NCI-H2029 treated with DMSO at 0.1 percent for 48 hours (cell line): Measurements from ENCODE around the gene KDM6B.

Source experiments
- DNase-seq: peaks from one replicate; lab custom pipeline; 2025; lab: John Stamatoyannopoulos, UW

KDM6B gene

DNA sequence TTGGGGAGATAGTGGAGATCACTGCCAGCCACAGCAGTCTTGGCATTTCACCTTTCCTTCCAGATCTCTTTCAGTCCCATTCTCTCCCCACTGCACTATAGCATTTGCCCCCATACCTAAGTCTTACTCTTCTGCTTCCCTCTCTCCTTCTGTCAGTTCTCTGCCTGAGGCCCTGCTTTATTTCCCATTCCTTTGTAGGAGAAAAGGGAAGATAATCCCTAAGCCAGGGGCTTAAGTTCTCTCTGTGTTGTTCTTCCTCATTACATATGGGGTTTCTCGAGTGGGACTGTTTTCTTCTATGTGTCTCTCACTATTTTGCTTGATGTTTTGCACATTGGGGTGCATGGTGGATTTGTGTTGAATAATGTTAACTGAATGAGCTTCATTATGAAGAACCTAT is 6.4 kb downstream of the KDM6B start:
- no peak for DNase-seq

DNA sequence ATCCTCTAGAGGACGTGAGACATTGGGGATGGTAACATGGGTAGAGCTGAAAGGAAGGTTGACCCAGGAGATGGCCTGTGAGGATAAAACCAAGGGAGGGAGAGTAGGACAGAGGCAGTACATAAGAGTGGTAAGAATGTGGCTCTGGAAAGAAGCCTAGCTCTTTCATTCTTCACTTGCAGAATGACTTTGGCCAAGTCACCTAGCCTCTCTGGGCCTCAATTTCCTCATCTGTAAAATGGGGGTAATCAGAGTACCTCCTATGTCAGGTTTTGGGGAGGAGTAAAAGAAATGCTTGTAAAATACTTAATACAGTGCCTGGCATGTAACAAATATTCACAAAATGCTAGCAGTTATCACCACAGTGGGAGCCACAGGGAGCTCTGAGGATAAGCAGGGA is 6.9 kb downstream of the KDM6B start:
- DNase-seq, result no peak

GRCh38 chr17:7841396-7841914 is 7.4 kb downstream of the KDM6B start:
- DNase-seq, result peak; percentile 25

GRCh38 chr17:7841915-7842379 is 7.9 kb downstream of the KDM6B start:
- peak; percentile 12 for DNase-seq

DNA sequence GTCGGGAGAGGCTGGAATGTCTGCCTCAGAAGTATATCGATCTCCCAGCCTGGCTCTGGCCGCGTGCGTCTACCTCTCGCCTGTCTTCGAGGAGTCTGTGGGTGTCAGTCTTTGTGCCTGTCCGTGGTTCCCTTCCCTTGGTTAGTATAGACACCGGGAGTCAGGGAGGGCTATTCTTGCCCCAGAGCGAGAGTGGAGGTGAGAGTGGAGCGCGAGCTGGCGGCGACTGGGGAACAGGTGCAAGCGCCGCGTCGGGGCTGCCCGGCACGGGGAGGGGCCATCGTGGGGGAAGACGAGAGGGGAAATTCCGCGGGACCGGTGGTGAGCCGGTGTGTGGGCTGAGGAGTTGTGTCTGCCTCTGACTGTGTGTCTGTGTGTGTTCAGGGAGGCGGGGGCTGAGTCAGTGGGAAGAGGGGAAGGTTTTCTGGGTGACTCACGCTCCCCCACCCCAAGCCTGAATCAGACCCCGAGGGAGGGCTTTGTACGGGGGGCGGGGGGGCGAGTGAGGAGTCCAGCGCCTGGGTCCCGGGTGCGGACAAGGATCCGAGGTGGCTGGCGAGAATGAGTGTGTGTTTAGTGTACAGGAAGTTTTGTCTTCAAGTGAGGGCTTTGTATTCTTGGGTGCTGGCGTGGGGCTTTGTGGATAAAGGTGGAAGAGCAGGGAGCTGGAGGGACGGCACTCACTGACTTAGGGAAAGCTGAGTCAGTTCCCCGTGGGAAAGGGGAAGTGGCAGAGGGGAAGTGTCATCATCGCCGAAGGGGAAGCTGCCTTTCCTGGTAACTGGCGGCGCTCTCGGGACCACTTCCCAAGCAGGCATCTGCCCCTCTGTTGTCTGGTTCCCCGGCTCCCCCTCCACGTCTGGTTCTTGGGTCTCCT is 8.6 kb downstream of the KDM6B start:
- no peak for DNase-seq

GRCh38 chr17:7843257-7843535 is 9.2 kb downstream of the KDM6B start:
- no peak for DNase-seq

- peak; percentile 43 for DNase-seq
Observed at GRCh38 chr17:7843536-7844291, 9.7 kb downstream of the KDM6B start.

DNA sequence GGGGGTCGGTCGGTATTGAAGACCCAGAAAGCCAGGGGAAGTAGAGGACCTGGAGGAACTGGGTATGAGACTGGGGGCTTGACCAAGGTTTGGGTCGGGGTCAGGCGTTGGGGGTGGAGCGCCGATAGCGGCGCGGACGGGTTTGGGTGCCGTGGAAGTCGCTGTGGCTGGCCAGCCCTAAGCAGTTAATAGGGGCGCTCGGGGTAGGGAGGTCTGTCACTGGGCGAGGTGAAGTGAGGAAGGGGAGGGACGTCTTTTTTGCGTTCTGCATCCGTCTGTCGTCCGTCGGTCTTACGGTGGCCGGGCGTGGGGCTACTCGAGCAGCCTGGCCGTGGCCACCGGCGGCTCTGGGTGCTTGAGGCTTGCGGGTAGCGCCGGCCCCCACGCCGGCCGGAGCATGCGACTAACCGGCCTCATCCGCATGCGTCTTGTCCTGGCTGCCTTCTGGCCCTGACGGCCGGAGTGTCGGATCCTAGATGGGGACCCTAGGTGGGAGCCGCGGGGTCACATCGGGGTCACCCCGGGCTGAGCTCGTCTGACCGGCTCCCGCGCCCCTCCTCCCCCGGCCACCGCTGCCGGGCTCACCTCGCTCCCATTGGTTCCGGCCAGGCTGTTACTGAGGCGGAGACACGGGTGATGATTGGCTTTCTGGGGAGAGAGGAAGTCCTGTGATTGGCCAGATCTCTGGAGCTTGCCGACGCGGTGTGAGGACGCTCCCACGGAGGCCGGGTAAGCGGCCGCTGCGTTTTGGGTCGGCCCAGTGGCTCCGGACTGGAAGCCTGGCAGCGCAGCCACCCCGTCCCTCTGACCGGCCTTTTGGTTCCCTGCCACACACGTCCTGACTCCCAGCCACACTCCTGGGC is 10.5 kb downstream of the KDM6B start:
- DNase-seq, result peak; percentile 64

- no peak for DNase-seq
Observed at GRCh38 chr17:7845359-7846062, 11.5 kb downstream of the KDM6B start.

DNA sequence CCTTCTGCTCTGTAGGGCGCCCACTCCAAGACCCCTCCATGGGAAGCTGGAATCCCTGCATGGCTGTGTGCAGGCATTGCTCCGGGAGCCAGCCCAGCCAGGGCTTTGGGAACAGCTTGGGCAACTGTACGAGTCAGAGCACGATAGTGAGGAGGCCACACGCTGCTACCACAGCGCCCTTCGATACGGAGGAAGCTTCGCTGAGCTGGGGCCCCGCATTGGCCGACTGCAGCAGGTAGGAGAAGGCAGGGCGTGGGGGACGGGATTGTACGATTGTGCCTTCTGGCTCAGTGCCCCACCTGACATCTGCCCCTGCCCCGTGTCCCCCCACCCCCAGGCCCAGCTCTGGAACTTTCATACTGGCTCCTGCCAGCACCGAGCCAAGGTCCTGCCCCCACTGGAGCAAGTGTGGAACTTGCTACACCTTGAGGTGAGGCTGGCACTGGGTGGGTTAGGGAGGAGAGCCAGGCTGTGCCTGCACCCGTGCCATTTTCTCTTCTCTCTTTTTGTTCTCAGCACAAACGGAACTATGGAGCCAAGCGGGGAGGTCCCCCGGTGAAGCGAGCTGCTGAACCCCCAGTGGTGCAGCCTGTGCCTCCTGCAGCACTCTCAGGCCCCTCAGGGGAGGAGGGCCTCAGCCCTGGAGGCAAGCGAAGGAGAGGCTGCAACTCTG is 12.2 kb downstream of the KDM6B start:
- no peak for DNase-seq

DNA sequence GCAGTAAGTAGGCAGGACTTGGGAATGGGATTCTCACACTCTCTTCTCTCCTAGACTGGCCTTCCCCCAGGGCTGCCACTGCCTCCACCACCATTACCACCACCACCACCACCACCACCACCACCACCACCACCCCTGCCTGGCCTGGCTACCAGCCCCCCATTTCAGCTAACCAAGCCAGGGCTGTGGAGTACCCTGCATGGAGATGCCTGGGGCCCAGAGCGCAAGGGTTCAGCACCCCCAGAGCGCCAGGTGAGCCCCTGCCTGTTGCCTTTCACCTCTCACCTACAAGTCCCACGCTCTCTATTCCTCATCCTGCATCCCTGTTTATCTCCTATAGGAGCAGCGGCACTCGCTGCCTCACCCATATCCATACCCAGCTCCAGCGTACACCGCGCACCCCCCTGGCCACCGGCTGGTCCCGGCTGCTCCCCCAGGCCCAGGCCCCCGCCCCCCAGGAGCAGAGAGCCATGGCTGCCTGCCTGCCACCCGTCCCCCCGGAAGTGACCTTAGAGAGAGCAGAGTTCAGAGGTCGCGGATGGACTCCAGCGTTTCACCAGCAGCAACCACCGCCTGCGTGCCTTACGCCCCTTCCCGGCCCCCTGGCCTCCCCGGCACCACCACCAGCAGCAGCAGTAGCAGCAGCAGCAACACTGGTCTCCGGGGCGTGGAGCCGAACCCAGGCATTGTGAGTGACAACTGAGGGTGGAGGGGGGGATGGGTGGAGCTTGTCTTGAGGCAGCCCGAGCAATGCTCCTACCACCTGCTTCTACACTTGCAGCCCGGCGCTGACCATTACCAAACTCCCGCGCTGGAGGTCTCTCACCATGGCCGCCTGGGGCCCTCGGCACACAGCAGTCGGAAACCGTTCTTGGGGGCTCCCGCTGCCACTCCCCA is 13.0 kb downstream of the KDM6B start:
- DNase-seq, result no peak

- DNase-seq, result no peak
Observed at GRCh38 chr17:7848131-7848579, 14.1 kb downstream of the KDM6B start.

DNA sequence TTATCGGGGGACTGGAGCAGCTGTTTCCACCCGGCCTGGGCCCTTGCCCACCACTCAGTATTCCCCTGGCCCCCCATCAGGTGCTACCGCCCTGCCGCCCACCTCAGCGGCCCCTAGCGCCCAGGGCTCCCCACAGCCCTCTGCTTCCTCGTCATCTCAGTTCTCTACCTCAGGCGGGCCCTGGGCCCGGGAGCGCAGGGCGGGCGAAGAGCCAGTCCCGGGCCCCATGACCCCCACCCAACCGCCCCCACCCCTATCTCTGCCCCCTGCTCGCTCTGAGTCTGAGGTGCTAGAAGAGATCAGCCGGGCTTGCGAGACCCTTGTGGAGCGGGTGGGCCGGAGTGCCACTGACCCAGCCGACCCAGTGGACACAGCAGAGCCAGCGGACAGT is 14.7 kb downstream of the KDM6B start:
- no peak for DNase-seq

DNA sequence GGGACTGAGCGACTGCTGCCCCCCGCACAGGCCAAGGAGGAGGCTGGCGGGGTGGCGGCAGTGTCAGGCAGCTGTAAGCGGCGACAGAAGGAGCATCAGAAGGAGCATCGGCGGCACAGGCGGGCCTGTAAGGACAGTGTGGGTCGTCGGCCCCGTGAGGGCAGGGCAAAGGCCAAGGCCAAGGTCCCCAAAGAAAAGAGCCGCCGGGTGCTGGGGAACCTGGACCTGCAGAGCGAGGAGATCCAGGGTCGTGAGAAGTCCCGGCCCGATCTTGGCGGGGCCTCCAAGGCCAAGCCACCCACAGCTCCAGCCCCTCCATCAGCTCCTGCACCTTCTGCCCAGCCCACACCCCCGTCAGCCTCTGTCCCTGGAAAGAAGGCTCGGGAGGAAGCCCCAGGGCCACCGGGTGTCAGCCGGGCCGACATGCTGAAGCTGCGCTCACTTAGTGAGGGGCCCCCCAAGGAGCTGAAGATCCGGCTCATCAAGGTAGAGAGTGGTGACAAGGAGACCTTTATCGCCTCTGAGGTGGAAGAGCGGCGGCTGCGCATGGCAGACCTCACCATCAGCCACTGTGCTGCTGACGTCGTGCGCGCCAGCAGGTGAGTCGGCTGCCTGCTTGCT is 15.2 kb downstream of the KDM6B start:
- DNase-seq, result no peak

DNA sequence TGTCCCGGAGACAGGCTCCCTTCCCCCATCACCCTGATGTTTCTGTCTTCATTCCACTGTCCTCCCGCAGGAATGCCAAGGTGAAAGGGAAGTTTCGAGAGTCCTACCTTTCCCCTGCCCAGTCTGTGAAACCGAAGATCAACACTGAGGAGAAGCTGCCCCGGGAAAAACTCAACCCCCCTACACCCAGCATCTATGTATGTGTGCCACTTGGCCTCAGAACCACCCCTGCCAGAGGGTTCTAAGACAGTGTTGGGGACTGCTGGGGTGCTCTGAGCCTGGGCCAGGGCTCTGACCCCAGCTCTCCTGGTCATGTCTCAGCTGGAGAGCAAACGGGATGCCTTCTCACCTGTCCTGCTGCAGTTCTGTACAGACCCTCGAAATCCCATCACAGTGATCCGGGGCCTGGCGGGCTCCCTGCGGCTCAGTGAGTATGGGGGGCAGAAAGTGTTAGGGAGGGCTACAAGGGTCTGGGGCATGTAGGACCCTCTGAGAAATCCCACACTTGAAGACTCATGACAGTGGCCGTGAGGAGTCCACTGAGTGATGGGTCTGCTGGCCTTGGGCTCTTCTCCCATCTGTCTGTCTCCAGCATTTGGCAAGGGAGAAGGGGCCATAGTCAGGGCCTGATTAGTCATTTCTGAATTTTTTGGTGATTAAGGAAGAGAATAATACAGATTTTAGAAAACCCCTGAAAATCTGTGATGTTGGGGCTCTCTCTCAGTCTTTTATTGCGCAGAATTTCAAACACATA is 15.9 kb downstream of the KDM6B start:
- DNase-seq, result no peak

GRCh38 chr17:7850701-7851437 is 16.9 kb downstream of the KDM6B start:
- no peak for DNase-seq

- peak; percentile 41 for DNase-seq
Observed at GRCh38 chr17:7851438-7852261, 17.6 kb downstream of the KDM6B start.
